GM19452 (cell line): ENCODE results near the gene VPS41.

Experiments
- ATAC-seq: cut with Tn5 transposase; IDR thresholded peaks from one replicate; pipeline ENCODE4 v1.9.1; 2021; ENCODE audit not compliant: unreplicated experiment

The VPS41 gene

DNA sequence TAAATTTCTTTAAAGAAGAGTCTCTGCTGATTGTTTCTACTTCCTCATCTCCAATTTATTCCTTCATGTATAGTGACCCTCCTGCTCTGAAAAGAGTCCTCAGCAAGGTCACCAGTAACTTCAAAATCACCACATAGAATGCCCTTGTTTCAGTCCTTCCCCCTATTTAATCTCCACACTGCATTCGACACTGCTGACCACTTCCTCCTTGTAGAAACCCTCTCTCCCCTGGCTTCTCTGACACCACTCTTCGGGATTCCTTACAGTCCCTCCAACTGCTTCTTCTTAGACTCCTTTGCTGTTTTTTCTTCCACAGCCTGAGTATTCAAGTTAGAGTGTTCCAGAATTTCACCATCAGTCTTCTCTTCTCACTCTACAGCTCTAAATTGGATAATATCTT lies 89.5 kb downstream of the VPS41 start:
- ATAC-seq, result no peak

DNA sequence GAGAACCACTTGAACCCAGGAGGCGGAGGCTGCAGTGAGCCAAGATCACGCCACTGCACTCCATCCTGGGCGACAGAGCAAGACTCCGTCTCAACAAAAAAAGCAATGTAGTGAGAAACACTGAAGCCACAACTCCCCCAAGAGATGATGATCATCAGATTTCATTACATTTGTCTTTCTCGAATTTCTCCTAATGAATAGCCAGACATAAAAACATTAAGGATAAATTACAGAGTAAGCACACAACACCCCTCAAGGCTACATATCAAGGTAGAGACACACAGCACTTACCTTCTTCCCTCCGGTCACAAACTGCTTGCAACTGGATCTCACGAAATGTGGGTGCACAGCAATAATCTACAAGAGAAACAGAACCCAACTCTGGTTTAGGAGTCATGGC lies 91.5 kb downstream of the VPS41 start:
- ATAC-seq, result no peak

DNA sequence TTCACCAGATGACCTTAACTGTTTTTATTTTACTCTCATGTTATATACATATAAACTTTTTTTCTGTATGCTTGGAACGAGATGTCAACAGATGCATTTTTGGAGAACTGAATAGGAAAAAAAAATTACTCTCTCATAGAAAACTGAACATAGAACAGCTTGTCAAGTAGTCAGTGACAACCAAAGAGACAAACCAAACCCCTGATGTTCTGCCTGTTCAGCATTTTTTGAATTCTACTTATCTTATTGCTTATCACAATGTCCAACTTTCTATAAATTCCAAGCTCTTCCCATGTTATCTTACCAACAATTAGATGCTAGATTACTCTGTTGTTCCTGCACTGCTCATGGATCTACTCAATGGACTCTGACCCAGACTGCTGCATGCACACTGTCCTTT lies 95.2 kb downstream of the VPS41 start:
- ATAC-seq, result no peak

DNA sequence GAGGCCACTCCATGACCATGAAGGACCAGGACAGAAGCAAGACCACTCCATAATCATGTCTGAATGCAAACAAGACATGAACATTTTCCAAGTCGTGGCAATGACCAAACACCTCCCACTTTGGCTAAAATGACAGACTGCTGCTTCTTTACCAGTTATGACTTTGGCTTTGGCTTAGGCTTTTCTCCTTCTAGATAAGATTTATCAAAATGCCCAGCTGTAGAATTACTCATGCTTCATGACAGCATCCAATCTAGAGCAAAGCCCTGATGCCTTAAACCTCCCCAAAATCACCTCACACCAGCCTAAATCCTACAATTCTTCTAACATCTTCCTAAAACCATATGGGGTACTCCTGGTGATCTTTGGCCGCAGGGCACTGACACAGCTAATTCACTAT lies 102.1 kb downstream of the VPS41 start:
- no peak for ATAC-seq

DNA sequence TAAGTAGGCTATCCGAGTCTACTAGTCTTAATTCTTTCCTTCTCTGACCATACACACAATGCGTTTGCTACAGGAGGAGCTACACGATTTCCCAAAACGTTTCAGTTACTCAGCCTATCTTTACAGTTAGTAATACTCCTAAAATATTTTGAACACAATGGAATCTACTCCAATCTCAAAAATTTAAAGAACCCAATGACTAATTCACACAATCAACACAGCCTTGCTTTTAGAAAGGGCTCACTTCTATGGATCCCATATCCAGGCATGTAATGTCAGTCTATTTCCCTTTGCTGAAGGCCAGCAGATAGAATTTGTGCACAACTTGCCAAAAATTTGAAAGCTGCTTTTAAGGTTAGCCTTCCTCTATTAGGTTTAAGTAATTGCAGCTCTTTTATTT lies 107.2 kb downstream of the VPS41 start:
- ATAC-seq, result no peak

DNA sequence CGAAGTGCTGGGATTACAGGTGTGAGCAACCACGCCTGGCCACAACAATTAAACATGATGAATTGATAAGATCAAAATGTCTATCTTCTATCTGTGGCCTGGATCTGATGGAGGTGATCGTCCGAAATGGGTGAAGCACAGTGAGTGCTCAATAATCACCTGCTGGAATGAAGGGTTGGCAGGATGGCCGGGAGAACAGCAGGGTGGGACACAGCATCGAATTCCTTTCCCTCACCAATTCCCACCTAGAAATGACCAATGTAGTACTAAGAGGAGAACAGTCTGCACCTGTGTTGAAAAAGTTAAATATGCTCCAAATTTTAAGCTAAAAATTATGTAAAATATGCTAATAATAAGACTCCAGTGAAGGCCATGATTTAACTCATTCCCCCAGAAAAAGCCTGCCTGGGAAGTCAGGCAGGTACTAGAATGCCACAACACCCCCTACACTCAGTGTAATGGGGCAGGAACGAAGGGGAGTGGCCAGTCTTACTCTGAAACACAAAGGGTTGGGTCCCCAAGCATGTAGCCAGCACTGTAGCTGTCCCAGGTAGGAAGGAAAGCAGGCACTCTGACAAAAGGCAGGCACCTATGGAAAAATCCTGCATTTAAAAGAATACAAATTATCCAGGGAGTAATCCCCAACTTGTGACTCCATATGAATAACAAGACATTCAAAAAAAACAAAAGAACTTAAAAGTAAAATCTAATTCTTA lies 110.3 kb downstream of the VPS41 start:
- ATAC-seq, result no peak

DNA sequence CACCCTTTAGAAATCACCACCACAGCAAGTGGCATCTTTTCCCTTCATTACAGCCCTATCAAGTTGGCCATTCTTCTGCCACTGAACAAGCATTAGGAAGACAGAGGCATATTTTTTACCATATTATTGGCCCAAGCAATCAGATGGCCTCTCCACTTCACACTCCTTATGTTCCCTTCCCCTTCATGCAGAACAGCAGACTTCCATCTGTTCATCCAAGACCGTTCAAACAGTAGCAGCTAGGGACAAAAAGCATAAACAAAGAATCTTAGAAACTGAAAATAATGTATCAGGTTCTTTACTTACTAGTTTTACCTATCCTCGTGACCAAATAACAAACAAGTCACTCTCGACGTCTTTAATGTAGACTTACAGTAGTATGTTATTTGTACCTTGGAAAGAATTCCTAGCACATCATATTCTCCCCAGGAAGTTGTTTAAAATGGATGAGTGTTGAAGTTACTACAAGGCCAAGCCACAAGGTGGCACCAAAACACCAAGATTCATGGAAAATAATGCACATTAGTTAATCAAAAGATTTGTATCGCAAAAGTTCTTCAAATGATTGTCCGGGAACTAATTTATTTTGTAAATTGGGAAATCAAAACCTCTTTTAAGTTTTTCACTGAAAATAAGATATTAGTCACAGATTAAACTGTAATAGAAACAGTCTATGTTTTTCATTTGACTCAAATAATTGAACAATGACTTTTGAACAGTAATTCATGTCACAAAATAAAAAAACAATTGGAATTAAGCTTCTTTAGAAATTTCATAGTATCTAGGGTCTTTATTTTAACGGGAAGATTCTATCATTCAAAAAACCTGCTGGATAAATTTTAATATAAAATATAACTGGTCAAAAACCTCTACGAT lies 112.1 kb downstream of the VPS41 start:
- ATAC-seq, result no peak

DNA sequence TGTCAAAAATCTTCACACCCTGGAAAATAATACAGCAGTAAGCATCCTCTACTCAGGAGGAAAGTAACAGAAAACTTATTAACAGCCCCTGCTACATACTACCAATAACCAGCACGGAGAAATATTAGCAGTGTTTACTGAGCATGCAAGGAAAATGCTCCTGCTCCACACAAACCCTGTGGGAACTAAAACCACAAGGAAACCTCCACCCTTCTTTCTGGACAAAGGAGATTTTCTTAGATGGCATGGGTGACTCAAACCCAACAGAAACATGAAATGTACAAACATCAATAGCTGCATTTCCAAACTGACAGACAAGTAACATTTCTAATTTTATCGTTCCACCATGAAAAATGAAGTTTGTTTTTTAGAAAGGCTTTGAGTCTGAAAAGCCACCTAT lies 113.4 kb downstream of the VPS41 start:
- ATAC-seq, result no peak

DNA sequence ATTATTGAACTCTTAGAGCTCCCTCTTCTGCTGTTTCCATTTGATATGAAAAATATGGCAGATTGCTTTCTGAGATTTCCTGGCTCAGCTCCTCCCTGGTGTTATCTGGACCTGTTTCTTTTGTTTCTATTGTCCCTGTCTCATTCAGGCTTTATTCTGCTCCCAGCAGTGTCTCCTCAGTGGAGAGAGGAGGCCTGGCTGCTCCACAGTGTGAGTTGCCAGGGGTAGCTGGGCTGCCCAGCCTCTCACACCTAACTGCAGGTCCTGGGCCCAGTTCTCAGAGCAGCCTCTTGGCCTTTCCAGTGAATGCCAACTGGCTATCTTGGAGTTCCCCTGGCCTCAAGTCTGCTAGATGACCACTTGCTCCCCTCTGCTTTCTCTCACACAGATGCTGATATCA lies 127.0 kb downstream of the VPS41 start:
- no peak for ATAC-seq

DNA sequence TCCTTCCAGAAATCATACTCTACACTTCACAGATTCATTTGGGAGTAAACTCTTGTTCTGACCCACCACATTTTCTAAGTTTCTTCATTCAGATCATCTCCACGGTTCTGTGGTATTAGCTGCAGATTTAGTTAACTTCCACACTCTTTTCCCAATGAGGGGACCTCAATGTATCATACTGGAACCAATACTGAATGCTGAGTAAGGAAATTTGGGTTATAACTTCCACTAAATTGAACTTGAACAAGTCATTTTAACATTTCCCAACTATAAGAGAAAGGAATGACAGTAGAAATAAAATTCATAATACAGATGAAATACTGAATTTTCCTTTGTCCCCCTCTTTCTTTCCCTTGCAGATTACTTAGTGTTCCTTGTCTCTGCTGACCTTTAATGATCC lies 131.4 kb downstream of the VPS41 start:
- ATAC-seq, result no peak

DNA sequence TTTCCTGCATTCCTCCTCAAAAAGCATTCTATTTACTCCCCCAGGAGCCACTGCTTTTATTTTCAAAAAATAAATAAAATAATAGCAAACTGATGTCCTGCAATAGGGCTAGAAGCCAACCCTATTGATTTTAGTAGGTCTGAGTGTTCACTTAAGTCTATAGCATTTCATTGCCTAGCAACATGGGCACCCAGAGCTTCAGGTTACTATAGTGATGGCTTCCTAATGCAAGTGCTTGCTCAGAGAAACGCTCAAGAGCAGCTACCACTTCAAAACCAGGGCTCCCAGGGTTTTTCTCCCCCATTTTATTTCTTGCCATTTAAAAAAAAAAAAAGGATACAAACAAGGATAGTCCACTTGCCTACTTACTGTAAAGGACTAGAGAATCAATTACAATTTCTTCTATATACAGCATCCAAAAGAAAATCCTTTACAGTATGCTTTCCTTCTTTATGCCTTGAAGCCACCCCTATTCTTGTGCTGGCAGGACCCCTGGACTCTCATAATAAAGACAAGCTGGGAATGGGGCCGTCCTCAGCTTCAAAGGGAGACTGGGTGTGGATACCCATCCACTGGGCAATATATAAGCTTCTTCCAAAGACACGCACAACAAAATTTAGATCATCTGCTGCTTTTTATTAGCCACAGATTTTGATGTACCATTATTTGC lies 133.3 kb downstream of the VPS41 start:
- no peak for ATAC-seq

DNA sequence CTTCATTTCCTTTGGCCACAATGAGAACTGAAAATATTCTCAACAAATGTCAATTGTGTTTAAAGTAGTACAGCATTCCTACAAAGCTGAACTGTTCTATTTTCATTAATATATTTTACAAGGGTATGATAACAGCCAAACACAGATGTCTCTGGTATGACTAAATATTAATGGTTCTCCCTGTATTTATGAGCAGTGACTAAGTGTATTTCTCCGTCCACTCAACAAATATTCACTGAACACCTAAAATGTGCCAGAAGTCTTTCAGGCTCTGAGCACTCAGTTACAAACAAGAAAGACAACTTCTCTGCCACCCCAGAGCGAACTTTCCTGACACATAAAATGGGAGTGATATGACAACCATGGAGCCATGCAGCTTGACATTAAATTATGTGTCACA lies 135.6 kb downstream of the VPS41 start:
- ATAC-seq, result no peak

DNA sequence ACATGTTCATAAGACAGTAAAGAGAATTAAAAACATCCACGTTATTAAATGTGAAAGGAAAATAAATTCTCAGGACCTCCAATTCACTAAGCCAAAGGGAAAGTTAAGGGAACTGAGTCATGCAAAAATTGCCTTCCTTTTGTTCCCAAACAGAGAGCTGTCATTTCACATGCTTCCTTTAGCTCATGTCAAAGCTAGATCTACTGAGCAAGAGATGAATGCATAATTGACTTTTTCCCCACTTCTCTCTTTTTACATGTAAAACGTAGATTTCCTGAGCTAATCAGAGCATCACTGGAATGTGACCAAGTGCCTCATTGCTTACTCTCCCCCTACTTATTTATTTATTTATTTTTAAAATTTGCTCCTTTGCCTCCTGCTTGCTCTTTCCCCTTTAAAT lies 148.8 kb downstream of the VPS41 start:
- no peak for ATAC-seq

DNA sequence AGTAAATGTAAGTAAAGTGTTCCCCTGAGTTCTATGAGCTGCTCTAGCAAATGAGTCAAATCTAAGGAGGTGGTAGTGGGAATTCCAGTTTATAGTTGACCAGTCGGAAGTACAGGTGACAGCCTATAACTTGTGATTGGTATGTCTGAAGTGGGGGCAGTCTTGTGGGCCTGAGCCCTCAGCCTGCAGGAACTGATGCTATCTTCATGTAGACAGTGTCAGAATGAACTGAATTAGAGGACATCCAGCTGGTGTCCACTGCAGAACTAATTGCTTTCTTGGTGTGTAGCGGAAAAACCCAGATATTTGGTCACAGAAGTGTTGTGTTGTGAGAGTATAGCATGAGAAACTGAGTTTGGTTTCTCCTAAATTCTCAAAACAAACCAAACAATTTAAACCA lies 150.0 kb downstream of the VPS41 start:
- no peak for ATAC-seq

DNA sequence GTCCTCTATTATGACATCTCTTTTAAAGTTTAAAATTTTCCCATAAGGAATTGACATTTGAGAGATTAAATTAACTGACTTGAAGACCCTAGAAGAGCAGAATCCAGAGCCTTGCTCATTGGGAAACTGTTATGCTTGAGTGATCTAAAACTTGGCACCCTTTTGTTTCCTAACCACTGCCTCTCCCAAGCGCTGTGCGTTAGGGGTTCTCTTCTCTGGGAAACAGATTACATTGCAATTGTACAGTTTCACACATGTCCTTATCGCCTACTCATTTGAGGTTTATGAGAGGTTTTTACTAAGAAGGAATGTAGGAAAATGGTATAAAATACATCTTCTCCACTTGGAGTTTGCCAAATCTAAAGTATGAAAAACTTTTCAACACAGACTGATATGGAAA lies 151.1 kb downstream of the VPS41 start:
- no peak for ATAC-seq

DNA sequence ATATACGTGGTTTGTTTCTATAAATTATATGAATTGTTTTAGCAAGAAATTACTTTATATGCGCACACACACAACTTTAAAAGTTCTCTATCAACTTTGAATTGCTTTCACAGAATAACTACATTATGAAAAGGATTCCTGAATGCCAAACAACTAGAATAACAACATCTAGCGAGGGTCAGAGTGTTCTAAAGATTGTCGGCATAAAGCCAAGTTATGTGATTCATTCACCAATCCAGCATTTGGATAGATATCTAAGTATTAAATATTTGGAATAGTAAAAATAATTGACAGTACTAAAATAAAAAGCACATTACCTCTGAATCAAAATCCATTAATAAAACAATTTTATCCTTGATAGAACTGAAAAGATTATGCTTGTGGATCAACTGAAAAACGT lies 152.5 kb downstream of the VPS41 start:
- ATAC-seq, result no peak

DNA sequence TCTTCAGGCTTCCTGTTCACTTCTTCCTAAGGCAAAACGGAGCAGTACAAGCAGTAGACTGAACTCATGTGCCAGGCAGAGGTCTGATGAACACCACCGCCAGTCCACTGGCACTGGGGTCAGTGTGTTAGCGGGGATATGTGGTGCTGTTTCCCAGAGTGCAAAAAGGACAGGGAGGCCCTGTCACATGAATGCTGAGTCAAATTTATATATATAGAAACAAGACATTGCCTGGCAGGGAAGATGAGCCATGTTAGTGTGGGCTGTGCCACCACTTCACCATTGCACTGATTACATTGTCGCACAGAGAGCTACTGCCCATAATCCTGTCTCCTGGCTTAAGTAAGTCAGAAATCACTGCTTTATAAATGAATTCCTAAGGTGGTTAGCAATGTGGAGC lies 155.6 kb downstream of the VPS41 start:
- ATAC-seq, result no peak

DNA sequence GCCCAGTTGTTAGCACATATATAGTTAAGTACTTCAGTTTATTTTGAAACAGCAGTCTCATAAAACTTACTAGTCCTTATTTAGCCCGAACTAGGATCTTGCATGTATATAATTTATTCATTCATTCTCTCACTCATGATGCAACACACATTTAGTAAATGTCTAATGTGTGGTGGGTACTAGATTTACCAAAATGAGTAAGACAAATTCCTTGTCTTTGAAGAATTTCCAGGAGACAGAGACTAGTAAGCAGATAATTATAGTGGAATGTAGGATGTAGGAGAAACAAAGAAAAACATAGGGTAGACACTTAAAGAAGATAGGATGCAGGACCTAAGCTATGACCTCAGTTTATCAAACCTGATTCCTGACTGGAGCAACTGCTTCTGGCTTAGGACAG lies 157.6 kb downstream of the VPS41 start:
- ATAC-seq, result no peak

DNA sequence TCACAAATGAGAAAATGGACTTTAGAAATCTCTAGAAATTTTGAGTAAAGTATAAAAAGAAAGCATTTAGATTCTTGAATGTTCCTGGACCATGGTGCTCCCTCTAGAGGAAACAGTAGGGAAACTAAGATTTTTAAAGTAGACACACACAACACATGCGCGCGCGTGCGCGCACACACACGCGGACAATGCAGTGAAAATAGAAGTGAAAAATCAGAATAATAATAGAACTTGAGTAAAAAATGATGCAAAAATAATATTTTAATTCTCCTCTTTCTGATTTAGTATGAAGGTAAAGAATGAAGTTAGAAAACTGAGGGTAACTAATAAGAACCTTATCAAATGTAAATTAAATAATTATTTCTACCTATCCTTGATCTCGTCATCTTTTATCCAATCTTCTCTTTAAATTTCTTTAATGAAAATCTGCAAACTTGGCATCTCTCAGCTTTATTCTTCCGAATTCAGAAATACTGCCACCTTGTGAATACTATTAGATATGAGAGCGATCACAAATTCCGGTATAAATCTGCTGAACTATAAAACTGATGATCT lies 160.9 kb downstream of the VPS41 start:
- ATAC-seq, result no peak

DNA sequence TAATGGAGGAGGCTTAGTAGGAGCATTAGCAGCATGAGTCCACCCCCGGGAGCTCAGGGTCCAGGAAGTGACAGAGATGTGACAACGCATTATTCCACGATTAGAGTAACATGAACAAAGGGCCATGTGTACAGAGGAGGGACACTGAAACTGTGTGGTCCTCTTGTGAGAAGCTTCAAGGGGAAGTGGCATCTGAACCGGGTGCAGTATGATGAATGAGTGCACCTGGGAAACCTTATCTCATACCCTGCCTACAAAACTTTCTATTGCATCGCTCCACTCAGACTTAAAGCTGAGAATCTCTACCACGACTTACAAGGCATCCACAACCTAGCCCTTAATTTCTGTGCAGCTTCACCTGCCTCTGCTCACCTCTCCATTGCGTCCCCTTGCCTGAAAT lies 162.6 kb downstream of the VPS41 start:
- ATAC-seq, result no peak

DNA sequence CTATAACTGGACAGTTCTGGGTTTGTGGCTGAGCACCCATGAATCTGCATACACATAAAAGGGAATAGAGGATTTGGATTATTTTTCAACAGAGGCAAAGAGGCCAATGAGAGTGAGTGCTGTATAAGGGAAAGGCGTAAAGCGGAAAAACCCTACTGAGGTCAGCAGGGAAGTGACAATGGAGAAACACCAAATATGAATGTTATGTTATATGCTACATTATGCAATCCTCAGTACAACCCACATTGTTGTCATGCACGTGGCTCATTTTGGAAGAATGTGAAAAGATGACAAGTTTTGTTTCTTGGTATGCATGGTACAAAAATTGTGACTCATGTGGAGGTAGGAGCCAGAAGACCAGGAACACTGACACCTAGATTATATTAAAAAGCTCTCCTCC lies 164.2 kb downstream of the VPS41 start:
- no peak for ATAC-seq

DNA sequence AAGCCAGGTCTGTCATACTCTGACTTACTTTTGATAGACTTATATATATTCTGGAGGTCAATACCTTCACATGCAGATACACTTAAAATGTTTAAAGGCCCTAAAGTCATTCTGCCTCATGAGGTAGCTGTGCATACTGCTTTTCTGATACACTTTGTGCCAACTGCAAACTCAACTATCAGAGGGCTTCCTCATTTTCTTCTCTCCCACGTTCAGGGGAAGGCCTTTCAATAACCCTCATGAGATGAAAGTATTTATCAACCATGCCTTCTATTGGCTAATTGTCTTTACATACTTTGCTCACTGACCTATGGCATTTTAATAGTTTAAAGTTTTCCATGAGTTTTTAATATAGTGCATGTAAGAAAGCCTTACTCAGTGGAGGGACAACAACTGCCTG lies 165.1 kb downstream of the VPS41 start:
- no peak for ATAC-seq
